Smooth muscle cell (in vitro differentiated cells): ENCODE results near the gene CREB3. TPM values are rescaled to one million over a fixed set of nuclear protein-coding genes. Genes with fewer than 3 reads are reported as not detected.

Experiments
- DNase-seq: peaks from one replicate; lab custom pipeline; 2025; ENCODE audit not compliant: unreplicated experiment; lab: John Stamatoyannopoulos, UW
- H2AFZ ChIP-seq: fragments of 200-600 bp; sonication (generic); 2 replicates; pipeline ENCODE4 v1.6.0; 2016; ENCODE audit warnings: antibody characterized with exemption, low read depth, mild to moderate bottlenecking
- H3F3A ChIP-seq: fragments of 200-600 bp; sonication (generic); 2 replicates; pipeline ENCODE4 v1.6.0; 2017; ENCODE audit warnings: antibody characterized with exemption, low read depth
- H3K27ac ChIP-seq: fragments of 200-600 bp; sonication (generic); 2 replicates; pipeline ENCODE4 v1.5.1; 2016; ENCODE audit warnings: low read depth, mild to moderate bottlenecking
- H3K27me3 ChIP-seq: fragments of 200-600 bp; sonication (generic); 2 replicates; pipeline ENCODE4 v1.6.1; 2016; ENCODE audit warnings: low read depth, mild to moderate bottlenecking
- H3K36me3 ChIP-seq: fragments of 200-600 bp; sonication (generic); 2 replicates; pipeline ENCODE4 v1.5.1; 2016; ENCODE audit warnings: low read depth
- H3K4me1 ChIP-seq: fragments of 200-600 bp; sonication (generic); 2 replicates; pipeline ENCODE4 v1.5.1; 2016; ENCODE audit warnings: low read depth
- H3K4me2 ChIP-seq: fragments of 200-600 bp; sonication (generic); 2 replicates; pipeline ENCODE4 v1.6.0; 2016; ENCODE audit warnings: mild to moderate bottlenecking
- H3K4me3 ChIP-seq: fragments of 200-600 bp; sonication (generic); 2 replicates; pipeline ENCODE4 v1.5.1; 2016; ENCODE audit warnings: mild to moderate bottlenecking
- H3K79me2 ChIP-seq: fragments of 200-600 bp; sonication (generic); 2 replicates; pipeline ENCODE4 v1.6.0; 2016; ENCODE audit warnings: low read depth, mild to moderate bottlenecking
- H3K9ac ChIP-seq: fragments of 200-600 bp; sonication (generic); 2 replicates; pipeline ENCODE4 v1.6.0; 2016; ENCODE audit warnings: low read depth
- H3K9me3 ChIP-seq: fragments of 200-600 bp; sonication (generic); replicated peaks from 2 replicates; pipeline ENCODE4 v1.5.1; 2016; ENCODE audit warnings: low read depth
- H4K20me1 ChIP-seq: fragments of 200-600 bp; sonication (generic); 2 replicates; pipeline ENCODE4 v1.6.0; 2016; ENCODE audit warnings: low read depth
- CTCF ChIP-seq: fragments of 200-600 bp; sonication (generic); IDR thresholded peaks from 2 replicates; pipeline ENCODE4 v1.5.1; 2017; ENCODE audit warnings: borderline replicate concordance, mild to moderate bottlenecking, antibody characterized with exemption; ENCODE audit not compliant: insufficient read depth, poor library complexity, severe bottlenecking
- WGBS: methylation state at CpG from one replicate; pipeline ENCODE4 v1.1.7; 2016; ENCODE audit warnings: low lambda C conversion rate; 5-methylcytosine and 5-hydroxymethylcytosine counted together
- polyA plus RNA-seq: library from polyadenylated mRNA; unstranded; fragments of >200 nt; fragmentation: Nextera tagmentation; extraction: Ambion mirVana; gene quantifications from 2 replicates; pipeline ENCODE4 v1.2.1, GENCODE V29; 2016
- total RNA-seq: library from RNA; depleted of rRNA; stranded (reverse); fragments of >200 nt; gene quantifications from 2 replicates; pipeline ENCODE4 v1.2.3, GENCODE V29; 2014

CREB3 gene
- total and polyA plus RNA-seq, 2 experiments from 2014 or later, result 66.9 to 81.0 TPM

- H2AFZ ChIP-seq, result no peak overlapping the region
- no peak overlapping the region for H3K4me2 ChIP-seq
- H3F3A ChIP-seq, result no peaks in the 10 kb centered on the region
- H3K9me3 ChIP-seq, result no peaks in the 10 kb centered on the region
- H3K4me1 ChIP-seq, result no peaks in the 10 kb centered on the region
- peaks cover 23% of the 10 kb centered on the region for H4K20me1 ChIP-seq
- H3K27ac ChIP-seq, result no peak overlapping the region
- DNase-seq, result no peak
- H3K4me3 ChIP-seq, result no peak overlapping the region
- no peaks in the 10 kb centered on the region for H3K27me3 ChIP-seq
- H3K79me2 ChIP-seq, result no peaks in the 10 kb centered on the region
- WGBS, result 96% methylated on average over 7 of the region's 7 CpGs
- H3K36me3 ChIP-seq, result peaks cover 34% of the 10 kb centered on the region
- no peak overlapping the region for H3K9ac ChIP-seq
- TF ChIP-seq CTCF, result no peak
These were observed 26.5 kb upstream of the CREB3 start for GRCh38 chr9:35705836-35706430.

GRCh38 chr9:35706951-35707350 is 25.5 kb upstream of the CREB3 start:
- Histone ChIP-seq H4K20me1 (peaks cover 20% of the 10 kb centered on the region), H3K4me1 (no peaks in the 10 kb centered on the region), H3K4me3 (no peak overlapping the region), H3K9ac (no peak overlapping the region), H3K9me3 (no peaks in the 10 kb centered on the region), H3K79me2 (no peaks in the 10 kb centered on the region), H3K27me3 (no peaks in the 10 kb centered on the region), H2AFZ (no peak overlapping the region), H3K36me3 (peaks cover 36% of the 10 kb centered on the region), H3K27ac (no peak overlapping the region), H3K4me2 (no peak overlapping the region), H3F3A (no peaks in the 10 kb centered on the region)
- WGBS, result 92% methylated on average over 10 of the region's 10 CpGs
- no peak for TF ChIP-seq CTCF
- no peak for DNase-seq

- Histone ChIP-seq H3F3A (peaks cover 2% of the 10 kb centered on the region), H3K27me3 (no peaks in the 10 kb centered on the region), H3K4me2 (no peak overlapping the region), H3K9me3 (no peaks in the 10 kb centered on the region), H3K27ac (no peak overlapping the region), H3K36me3 (peaks cover 33% of the 10 kb centered on the region), H3K79me2 (no peaks in the 10 kb centered on the region), H2AFZ (no peak overlapping the region), H4K20me1 (peaks cover 23% of the 10 kb centered on the region), H3K4me1 (no peaks in the 10 kb centered on the region), H3K4me3 (no peak overlapping the region), H3K9ac (no peak overlapping the region)
- DNase-seq, result no peak
- 100% methylated on average over 4 of the region's 4 CpGs for WGBS
- TF ChIP-seq CTCF, result no peak
These were observed 24.3 kb upstream of the CREB3 start for GRCh38 chr9:35708146-35708545.
